GM19328 (cell line): Measurements from ENCODE around the gene FADS2.

ENCODE experiments used
- ATAC-seq: cut with Tn5 transposase; IDR thresholded peaks from one replicate; pipeline ENCODE4 v1.9.1; 2021; ENCODE audit warnings: mild to moderate bottlenecking, moderate library complexity; ENCODE audit not compliant: unreplicated experiment

FADS2 gene

DNA sequence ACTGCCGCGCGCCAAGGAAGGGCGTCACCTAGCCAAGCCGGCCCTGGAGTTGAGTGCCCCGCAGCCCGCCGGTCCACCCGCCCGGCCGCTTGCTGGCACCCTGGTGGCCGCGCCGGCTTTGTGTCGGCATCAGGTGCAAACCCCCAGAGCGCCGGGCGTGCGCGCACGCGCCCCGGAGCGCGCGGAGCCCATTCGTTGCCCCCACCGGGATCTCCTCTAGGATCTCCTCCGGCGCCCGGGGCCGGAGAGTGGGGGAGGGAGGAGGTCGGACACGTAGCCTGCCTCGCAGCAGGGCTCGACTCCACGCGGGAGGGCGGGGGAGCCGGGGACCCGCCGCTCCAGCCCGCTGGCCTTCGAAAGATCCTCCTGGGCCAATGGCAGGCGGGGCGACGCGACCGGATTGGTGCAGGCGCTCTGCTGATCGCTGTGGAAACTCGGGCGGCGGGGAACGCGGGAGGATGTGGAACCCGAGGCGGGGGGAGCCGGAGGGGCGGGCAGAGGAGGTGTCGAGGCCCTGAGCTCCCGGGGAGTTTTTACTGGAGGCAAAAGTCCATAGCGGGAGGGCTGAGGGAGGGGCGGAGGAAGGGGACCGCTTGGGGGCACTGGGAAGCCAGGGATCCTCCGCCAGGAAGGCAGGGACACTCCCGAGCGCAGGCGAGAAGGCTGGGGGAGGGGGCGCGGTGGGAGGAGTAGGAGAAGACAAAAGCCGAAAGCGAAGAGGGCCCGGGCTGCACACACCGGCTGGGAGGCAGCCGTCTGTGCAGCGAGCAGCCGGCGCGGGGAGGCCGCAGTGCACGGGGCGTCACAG is at the start of gene FADS2:
Gene FADS2, plus strand, starts transcription at position 730 of the 808 bp plus-strand sequence. CDS start 91 bp downstream, outside the sequence.
- ATAC-seq: peak; percentile 50

DNA sequence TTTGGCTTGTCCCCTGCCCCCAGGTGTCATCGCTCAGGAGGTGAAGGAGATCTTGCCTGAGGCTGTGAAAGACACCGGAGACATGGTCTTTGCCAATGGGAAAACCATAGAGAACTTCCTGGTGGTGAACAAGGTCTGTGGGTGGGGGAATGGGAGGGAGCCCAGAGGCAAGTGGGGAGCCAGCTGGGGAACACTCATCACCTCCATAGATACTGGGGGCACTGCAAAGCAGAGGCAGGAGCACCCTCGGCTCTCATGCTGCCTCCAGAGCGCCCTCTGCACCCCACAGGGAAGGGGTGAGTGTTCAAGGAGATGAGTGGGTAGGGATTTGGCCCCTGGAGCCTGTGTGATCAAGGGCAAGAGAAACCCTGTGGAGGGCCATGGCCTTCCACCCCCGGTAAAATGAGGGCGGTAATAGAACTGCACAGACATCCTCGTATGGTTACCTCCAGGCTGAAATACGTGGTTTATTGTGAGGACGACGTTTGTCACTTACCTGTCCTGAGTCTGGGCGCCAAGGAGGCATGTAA is 49.7 kb upstream of the FADS2 start:
- no peak for ATAC-seq

DNA sequence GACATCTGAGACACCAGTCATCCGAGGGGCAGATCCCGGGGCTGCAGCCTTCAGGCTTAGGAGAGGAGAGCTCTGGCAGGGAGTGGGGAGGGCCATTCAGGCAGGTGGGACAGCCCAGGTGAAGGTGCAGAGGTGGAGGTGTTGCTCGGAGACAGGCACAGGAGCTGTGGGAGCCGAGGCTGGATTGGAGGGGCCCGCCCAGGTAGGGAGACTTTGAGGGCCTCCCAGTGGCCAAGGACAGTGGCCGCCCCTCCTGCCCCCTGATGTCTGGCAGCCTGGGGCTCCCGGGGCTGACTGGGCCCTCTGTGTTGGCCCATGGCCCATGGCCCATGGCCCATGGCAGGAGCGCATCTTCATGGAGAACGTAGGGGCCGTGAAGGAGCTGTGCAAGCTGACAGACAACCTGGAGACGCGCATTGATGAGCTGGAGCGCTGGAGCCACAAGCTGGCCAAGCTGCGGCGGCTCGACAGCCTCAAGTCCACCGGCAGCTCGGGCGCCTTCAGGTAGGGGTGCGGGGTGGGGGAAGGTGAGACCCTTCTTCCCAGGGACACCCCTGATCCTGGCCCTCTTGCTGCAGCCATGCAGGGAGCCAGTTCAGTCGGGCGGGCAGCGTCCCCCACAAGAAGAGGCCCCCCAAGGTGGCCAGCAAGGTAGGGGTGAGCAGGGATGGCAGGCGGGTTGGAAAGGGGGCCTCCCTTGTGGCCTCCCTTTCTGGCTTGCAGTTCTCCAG is 49.0 kb upstream of the FADS2 start:
- ATAC-seq: no peak

DNA sequence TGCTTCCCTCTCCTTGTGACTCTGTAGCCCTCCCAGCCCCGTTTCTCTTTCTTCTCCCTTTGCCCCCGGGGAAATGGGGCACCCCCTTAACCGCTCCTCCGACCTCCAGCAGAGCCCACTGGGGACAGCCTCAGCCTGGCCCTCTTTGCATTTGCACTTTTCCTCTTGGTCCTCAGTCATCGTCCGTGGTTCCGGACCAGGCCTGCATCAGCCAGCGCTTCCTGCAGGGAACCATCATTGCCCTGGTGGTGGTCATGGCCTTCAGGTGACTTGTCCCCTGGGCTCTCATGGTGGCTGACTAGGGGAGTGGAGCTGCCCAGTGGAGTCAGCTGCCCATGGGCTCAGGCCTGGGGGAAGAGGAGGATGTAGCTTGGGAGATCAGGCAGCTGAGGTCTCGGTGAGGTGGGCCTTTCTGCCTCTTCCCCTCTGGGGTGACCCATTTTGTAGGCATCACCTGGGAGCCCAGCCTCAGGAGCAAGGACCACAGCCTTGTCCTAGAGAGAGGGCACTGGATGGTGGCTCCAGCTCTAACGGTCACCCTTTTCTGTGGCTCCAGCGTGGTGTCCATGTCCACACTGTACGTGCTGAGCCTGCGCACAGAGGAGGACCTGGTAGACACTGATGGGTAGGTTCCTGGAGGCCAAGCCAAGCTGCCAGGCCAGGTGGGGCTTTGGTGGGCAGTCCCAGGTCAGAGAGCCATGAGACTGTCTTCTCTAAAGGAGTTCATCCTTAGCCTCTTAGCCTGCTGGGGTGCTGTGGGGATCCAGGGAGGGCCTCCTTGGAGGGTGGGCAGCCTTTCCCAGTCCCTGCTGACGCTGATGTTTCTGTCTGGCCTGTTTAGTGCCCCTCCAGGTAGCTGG is 48.2 kb upstream of the FADS2 start:
- no peak for ATAC-seq

DNA sequence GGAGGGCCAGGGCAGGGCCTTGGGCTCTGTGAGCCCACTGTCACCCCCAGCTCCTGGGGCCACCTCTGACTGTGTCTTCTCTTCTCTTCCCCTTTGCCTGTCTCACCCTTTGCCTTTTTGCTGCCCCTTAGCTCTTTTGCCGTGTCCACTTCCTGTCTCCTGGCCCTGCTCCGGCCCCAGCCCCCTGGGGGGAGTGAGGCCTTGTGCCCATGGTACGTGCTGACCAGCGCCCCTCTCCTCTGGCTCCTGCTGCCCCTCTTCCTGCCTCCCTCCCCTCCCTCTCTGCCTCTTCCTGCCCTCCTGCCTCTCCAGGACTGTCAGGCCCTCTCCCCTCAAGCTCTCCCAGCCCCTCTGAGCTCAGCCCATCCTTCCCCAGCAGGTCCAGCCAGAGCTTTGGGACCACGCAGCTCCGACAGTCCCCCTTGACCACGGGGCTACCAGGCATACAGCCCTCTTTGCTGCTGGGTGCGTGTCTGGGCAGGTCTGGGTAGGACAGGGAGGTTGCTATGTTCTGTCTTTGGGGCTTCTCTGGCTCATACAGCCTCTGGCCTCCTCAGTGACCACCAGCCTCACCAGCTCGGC is 47.4 kb upstream of the FADS2 start:
- ATAC-seq: no peak

DNA sequence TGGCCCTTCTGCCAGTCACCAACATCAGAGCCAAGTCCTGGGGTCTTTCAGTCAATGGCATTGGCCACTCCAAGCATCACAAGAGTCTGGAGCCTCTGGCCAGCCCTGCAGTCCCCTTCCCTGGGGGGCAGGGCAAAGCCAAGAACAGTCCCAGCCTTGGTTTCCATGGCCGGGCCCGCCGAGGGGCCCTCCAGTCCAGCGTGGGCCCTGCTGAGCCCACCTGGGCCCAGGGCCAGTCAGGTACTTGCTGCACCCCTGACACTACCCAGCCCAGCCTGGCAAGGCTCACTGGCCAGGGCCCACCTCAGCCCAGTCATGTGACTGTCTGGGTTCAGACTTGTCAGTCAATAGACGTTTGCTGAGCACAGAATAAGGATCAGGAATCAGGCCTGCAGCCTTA is 46.5 kb upstream of the FADS2 start:
- no peak for ATAC-seq

DNA sequence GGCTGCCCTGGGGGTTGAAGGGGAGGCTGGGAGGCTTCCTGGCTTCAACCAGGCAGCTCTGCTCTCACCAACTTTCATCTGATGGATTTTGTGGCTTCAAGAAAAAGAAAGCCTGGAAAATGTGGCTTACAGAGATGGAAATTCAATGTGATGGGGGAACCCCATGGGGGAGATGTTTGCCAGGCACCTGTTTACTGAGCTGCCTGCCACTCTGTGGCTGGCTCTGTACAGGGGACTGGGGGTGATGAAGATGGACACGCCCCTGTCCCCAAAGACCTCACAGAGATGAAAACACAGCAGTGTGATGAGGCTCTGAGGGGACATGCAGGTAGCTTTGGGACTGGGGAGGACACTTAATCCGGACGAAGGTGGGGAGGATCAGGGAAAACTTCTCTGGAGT is 45.8 kb upstream of the FADS2 start:
- no peak for ATAC-seq

DNA sequence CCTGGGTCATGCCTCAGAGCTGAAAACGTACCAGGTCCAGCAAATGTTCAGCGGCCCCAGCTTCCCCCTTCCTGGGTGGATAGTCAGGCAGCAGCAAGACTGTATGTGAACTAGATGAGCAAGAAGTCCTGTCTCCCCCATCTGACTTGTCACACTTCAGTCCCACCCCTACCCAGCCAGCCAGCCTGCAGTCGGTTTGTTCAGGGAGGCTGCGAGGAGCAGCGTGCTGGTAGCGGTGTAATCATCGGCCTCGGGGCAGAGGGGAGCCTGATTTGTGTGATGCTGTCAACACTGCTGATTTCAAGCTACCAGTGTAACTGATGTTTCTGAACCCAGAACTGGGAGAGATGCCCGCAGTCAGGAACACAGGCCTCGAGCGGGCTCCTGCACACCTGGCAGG is 45.3 kb upstream of the FADS2 start:
- no peak for ATAC-seq

DNA sequence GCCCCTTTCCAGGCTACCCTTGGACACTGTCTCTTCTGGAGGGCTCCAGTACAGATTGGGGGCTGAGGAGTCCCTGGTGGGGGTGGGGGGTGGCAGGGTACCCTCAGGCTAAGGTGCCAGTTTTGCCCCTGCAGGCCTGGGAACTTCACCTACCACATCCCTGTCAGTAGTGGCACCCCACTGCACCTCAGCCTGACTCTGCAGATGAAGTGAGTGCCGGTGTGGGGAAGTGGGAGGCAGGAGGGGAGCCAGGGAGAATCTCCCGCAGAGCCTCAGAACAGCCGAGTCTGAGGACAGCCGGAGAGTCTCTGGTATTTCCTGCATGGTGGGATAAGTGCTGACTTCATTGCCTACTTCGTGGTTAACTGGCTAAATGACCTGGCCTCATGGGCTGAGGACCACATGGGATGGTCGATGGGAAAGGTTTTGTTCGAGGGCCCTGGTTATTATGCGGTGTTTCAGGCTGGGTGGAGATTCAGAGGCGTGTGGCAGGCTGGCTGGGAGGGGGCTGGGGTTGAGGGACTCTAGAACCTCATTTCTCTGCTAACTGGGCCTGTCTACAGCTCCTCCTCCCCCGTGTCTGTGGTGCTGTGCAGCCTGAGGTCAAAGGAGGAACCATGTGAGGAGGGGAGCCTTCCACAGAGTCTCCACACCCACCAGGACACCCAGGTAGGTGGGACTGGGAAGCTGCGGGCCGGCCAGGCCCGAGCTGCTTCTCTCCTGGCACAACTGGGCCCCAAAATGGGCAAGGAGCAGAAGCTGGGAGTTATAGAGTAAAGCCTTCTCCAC is 44.2 kb upstream of the FADS2 start:
- ATAC-seq: no peak

DNA sequence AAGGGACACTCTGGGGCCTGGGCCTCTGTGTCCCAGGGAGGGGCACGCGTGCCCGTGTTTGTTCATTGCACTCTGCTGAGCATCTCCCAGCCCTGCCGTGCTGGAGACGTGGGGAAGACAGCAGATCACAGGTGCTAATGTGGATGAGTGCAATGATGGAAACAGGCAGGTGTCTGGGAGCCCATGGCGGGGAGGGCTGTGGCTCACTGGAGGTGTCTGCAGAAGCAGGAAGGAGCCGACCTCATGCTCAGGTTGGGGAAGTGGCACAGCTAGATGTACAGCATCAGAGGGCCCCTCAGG is 43.6 kb upstream of the FADS2 start:
- no peak for ATAC-seq

DNA sequence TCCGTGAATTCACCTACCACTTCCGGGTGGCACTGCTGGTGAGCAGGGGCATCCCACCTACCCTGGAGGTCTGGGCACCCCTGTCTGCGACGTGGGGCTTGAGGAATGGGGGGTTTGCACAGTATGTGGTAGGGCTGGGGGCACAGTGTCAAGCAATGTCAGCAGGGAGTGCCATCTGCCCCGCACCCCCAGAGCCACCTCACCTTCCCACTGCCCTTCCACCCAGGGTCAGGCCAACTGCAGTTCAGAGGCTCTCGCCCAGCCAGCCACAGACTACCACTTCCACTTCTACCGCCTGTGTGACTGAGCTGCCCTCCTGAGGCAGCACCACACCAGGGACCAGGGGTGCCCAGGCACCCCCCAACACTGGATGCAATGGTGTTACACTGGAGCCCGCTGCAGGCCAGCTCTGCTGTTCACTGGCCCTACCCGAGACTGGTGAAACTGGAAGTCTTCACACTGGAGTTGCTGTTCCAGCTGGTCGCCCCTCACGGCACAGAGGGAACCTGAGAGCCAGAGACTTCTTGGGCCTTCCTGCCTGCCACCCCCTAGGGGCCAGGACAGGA is 42.2 kb upstream of the FADS2 start:
- ATAC-seq: no peak

DNA sequence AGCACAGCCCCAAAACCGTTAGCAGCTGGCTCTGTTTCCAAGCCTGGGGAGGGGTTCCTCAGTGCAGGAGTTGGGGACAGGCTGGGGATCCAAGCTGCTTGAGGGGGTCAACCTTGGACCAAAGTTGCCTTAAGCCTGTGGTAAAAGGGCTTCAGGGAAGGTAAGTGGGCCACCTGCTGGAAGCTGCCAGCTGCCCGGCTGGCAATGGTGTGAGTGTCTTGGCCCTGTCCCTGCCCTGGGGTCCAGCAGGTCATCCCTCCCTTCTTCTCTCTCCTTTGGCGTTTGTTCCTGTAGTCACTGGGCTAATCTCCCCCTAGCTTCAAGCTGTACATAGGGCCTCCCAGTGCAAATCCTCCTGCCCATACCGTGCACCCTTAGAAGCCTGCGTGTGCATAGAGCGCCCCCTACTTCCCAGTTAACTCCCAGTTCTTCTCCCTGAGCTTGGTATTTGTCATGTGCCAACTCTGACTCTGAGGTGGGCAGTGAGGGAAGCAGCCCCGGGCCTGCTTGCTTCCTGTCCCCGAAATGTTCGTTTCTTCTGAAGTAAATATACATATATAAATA is 40.1 kb upstream of the FADS2 start:
- no peak for ATAC-seq

DNA sequence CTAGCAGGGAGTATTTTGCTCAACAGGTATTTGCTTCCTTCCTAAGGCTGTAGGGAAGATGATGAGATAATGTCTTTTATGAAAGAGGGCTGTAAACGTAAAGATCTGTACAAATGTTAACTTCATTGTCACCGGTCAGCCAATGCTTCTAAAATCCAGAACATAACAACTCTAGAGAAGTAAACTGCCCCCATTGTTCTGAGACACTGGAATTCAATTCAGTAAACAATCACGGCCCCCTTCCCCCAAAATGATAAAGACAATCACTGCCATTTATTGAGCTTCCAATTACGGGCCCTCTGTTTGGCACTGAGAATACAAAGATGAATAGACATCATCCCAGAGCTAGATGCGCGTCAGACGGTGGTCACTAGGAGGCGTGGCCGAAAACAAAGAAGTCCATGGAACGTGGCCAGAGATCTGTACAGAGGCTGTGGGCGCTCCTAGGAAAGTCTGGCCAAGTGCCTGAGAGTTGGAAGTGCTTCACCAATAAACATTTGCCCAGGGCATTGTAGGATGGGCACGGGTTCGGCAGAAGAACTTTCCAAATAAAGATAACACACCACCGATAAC is 36.3 kb upstream of the FADS2 start:
- peak; percentile 11 for ATAC-seq

DNA sequence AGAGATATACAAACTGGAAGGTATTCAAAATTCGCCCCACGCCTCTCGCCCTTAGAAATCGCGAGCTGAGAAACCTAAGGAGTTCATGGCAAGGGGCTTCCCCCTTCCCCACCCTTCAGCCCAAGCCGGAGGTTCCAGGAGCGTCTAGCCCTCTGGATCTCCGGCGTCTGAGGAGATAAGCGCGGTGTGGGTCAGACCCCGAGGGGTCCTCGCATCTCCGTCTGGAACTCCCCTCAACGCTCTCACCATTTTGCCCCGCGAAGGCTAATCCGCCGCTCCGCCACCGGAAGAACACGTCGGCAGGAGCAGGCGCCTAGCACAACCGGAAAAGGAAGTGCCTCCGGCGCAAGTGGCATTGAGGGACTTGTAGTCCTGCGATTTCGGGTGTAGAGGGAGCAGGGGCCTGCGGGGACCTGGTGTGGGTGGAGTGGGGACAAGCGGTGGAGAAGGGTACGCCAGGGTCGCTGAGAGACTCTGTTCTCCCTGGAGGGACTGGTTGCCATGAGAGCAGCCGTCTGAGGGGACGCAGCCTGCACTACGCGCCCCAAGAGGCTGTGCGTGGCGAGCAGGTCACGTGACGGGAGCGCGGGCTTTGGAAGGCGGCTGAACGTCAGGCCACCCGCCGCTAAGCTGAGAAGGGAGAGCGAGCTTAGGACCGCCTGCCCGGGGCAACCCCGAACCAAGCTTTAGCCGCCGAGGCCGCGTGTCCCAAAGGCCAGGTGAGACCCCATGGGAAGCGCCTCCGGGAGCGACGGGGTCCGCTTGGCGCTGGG is 35.6 kb upstream of the FADS2 start, which contains the start of the genes FEN1 and TMEM258:
Gene FEN1, plus strand, starts transcription at position 602 of the 773 bp plus-strand sequence. CDS start 2,451 bp downstream, outside the sequence.
Gene TMEM258, minus strand, starts transcription at position 290 of the 773 bp plus-strand sequence. Its CDS starts 41 bp downstream, at position 249.
- peak; percentile 91 for ATAC-seq

DNA sequence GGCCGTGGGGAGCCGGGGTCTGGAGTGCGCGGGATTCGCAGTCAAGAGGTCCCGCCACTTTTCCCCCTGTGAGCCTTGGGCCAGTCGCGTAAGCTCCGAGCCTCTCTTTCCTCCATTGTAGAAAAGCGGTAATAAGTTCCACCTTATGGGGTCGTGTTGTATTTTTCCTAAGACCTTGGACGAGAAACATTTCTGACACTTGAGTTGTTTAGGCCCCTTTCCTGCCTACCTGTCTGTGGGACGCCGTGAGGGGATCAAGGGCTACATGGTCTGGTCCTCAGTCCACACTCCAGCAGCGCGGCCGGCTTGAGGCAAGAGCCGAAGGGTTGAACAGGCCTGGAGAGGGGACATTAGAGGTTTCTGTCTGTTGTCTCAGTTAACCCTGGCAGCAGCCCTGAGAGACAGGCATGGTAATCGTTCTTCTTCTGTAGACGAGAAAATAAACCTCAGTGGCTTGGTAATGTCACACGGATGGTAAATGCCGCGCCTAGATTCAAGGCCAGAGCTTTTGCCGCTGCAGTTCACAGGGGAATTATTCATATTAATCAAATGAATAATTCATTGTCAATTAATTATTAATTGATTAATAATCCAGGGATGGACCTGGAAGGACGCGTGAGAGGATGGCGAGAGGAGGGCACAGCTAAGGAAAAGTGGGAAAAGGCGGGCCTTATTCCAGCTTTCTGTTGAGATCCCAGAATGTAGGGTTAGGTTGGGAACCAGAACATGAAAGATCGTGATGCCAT is 34.8 kb upstream of the FADS2 start:
- no peak for ATAC-seq

DNA sequence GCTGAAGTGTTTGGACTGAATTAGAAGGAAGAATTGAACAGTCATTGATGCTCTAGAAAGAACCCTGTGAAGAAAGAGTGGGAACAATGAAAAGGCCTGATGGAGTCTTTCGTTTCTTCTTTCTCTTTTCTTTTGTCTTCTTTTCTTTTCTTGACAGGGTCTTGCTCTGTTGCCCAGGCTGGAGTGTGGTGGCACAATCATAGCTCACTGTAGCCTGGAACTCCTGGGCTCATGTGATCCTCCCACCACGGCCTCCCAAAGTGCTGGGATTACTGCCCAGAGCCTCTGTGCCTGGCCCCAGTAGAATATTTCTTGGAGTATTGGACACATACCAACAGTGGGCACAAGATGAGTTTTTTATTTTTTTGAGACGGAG is 34.3 kb upstream of the FADS2 start:
- ATAC-seq: no peak

DNA sequence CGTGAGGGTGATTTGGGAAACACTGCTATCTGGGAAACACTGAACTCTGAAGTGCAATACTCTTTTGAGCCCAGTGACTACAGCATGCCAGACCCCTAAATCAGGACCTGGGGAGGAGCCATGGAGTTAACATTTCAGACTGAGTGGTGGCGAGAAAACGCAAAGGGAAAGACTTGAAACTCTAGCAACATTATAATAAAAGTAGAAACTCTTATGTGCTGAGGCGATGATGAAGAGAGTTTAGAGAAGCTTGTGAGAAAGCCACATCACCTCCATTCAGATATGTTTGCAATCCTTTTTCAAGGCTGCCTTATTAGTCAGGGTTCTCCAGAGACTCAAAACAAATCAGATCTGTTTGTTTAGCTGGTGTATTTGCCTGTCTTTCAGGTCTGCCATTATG is 33.5 kb upstream of the FADS2 start:
- no peak for ATAC-seq
